HepG2 (cell line): ENCODE measurements around the gene MEI1. TPM values are rescaled to one million over a fixed set of nuclear protein-coding genes. Genes with fewer than 3 reads are reported as not detected.

Experiments used
- ATAC-seq: fragments of 200-7000 bp; cut with Tn5 transposase; 3 replicates; pipeline ENCODE4 v1.9.1; 2020; ENCODE audit warnings: mild to moderate bottlenecking, moderate library complexity
- BruUV-seq: library from RNA; stranded (reverse); fragments of 400-500 nt; replicated peaks from 2 replicates; lab custom pipeline; 2021; lab: Mats Ljungman, UMichigan
- CTCF ChIA-PET: fragments of 300-600 bp; formaldehyde crosslinking; extraction: SDS; loops from one replicate; lab custom pipeline; 2021; ENCODE audit warnings: low total read pairs, inconsistent platforms, low intra/inter-chr PET ratio; lab: Yijun Ruan, JAX
- POLR2A ChIA-PET: fragments of 350-600 bp; sonication (Branson Sonifier 250); formaldehyde crosslinking; loops from one replicate; lab custom pipeline; 2020; ENCODE audit warnings: antibody characterized with exemption, inconsistent platforms; lab: Yijun Ruan, JAX
- DNase-seq: peaks from one replicate; pipeline ENCODE4 v3.0.0-alpha.2; 2015; ENCODE audit warnings: low spot score
- FAIRE-seq: peaks from 3 replicates; lab custom pipeline; 2011; peaks lifted over from hg19 to GRCh38; lab: Jason Lieb, UNC
- H2AFZ ChIP-seq: one replicate; pipeline ENCODE4 v1.6.1; 2011; ENCODE audit warnings: low read length, inconsistent platforms
- H3K27ac ChIP-seq: fragments of 300-600 bp; 3 replicates; pipeline ENCODE4 v1.8.0; 2011; ENCODE audit warnings: mixed run types, mild to moderate bottlenecking, mixed read lengths, low read length, inconsistent platforms; ENCODE audit not compliant: insufficient read depth; ENCODE audit errors: extremely low read length
- H3K27me3 ChIP-seq, 2 experiments: fragments of 200-600 bp in 1 of 2; 2 replicates in 1 of 2; 3 replicates in 1 of 2; pipeline versions ENCODE4 v1.6.0 to v1.8.0; 2011; ENCODE audit warnings: low read length in 2 of 2, mild to moderate bottlenecking in 2 of 2, moderate library complexity in 2 of 2, inconsistent platforms in 1 of 2; ENCODE audit not compliant: insufficient read depth in 2 of 2, control insufficient read depth in 1 of 2
- H3K36me3 ChIP-seq, 2 experiments: fragments of 200-600 bp in 1 of 2; replicated peaks in 1 of 2; 2 replicates in 1 of 2; 3 replicates in 1 of 2; pipeline versions ENCODE4 v1.5.1 to v1.8.0; 2011; ENCODE audit warnings: low read length in 2 of 2, inconsistent platforms in 1 of 2; ENCODE audit not compliant: insufficient read depth in 2 of 2, control insufficient read depth in 1 of 2
- H3K4me1 ChIP-seq: 2 replicates; pipeline ENCODE4 v1.5.1; 2012; ENCODE audit warnings: low read length, inconsistent platforms; ENCODE audit not compliant: insufficient read depth
- H3K4me2 ChIP-seq: 2 replicates; pipeline ENCODE4 v1.6.0; 2011; ENCODE audit warnings: low read depth, low read length, inconsistent platforms
- H3K4me3 ChIP-seq, 3 experiments: fragments of 200-600 bp in 1 of 3; sonication (generic), shearing (Covaris generic) in 1 of 3; replicated peaks in 1 of 3; 2 replicates each; pipeline ENCODE4 v1.5.1; 2011 to 2016; ENCODE audit warnings: low read length in 3 of 3, inconsistent platforms in 2 of 3, low read depth in 2 of 3, mild to moderate bottlenecking in 2 of 3, control low read depth in 1 of 3, mixed read lengths in 1 of 3; ENCODE audit not compliant: insufficient read depth in 1 of 3
- H3K79me2 ChIP-seq: one replicate; pipeline ENCODE4 v1.6.1; 2011; ENCODE audit warnings: low read length, inconsistent platforms; ENCODE audit not compliant: insufficient read depth
- H3K9ac ChIP-seq: 2 replicates; pipeline ENCODE4 v1.6.0; 2011; ENCODE audit warnings: mild to moderate bottlenecking, low read depth, low read length, inconsistent platforms; ENCODE audit not compliant: insufficient read depth
- H3K9me3 ChIP-seq: 2 replicates; pipeline ENCODE4 v1.5.1; 2012; ENCODE audit warnings: mild to moderate bottlenecking, low read length
- H4K20me1 ChIP-seq: 2 replicates; pipeline ENCODE4 v1.6.0; 2011; ENCODE audit warnings: inconsistent platforms, mild to moderate bottlenecking, low read length, moderate library complexity; ENCODE audit not compliant: insufficient read depth
- E2F1 ChIP-seq: sonication (generic); formaldehyde crosslinking; IDR thresholded peaks from 2 replicates; pipeline ENCODE4 v1.5.0; 2020; ENCODE audit warnings: missing genetic modification reagents
- MAFK ChIP-seq, 2 experiments: IDR thresholded peaks in 1 of 2; conservative IDR thresholded peaks in 1 of 2; 2 replicates each; pipeline ENCODE4 v1.6.1; 2011; ENCODE audit warnings: improper control_type of control experiment in 2 of 2, low read length in 2 of 2
- TEF ChIP-seq: sonication (generic); formaldehyde crosslinking; IDR thresholded peaks from 2 replicates; pipeline ENCODE4 v1.5.0; 2020; ENCODE audit warnings: missing genetic modification reagents
- ZMYM4 ChIP-seq: sonication (generic); formaldehyde crosslinking; IDR thresholded peaks from 2 replicates; pipeline ENCODE4 v1.8.1; 2023; ENCODE audit warnings: mild to moderate bottlenecking, missing genetic modification reagents
- WGBS: methylation state at CpG from one replicate; pipeline ENCODE4 v1.1.6; 2017; ENCODE audit warnings: low lambda C conversion rate; 5-methylcytosine and 5-hydroxymethylcytosine counted together
- in situ Hi-C: cut with HindIII; loops from 2 replicates; pipeline ENCODE4 v1.10.0; 2017; ENCODE audit warnings: low pct_unique_long_range_greater_than_20kb; ENCODE audit not compliant: extremely low pct_ligation_motif_present
- intact Hi-C: fragments of 100-400 bp; cut with micrococcal nuclease; formaldehyde crosslinking; loops from one replicate; pipeline ENCODE4 v1.10.0; 2022; ENCODE audit not compliant: unreplicated experiment
- polyA plus RNA-seq, 8 experiments: library from polyadenylated mRNA; depleted of rRNA in 3 of 8; stranded (reverse) in 7 of 8; unstranded in 1 of 8; fragments of >200 nt; fragmentation: Illumina TruSeq in 4 of 8; extraction: Trizol in 4 of 8; gene quantifications; 2 replicates each; pipeline versions ENCODE4 v1.2.1 to v1.2.3, GENCODE V29; 2011 to 2016; ENCODE audit warnings: low read depth in 4 of 8, missing spikeins in 1 of 8, mixed read lengths in 1 of 8; ENCODE audit not compliant: insufficient read depth in 1 of 8
- total RNA-seq, 5 experiments: library from RNA; depleted of rRNA; stranded (reverse); fragments of >200 nt; fragmentation: Illumina TruSeq; extraction: Trizol; gene quantifications; 2 replicates each; pipeline ENCODE4 v1.2.3, GENCODE V29; 2016; ENCODE audit warnings: low read depth in 1 of 5
- TF ChIP-seq, protein P1 (sequence below): sonication (generic); formaldehyde crosslinking; IDR thresholded peaks from 2 replicates; pipeline ENCODE4 v1.5.1; 2020; ENCODE audit warnings: missing genetic modification reagents, mild to moderate bottlenecking, borderline replicate concordance

Gene MEI1
- total and polyA plus RNA-seq, 2 of the 13 experiments (the other 11 are each of a cell fraction or from before 2014, with no cell fraction given) = 0.75 to 1.9 TPM

- Histone ChIP-seq H3K27me3 (no peaks in the 10 kb centered on the region), H3K27ac (no peak overlapping the region), H3K4me1 (no peaks in the 10 kb centered on the region), H3K79me2 (no peaks in the 10 kb centered on the region), H2AFZ (no peak overlapping the region), H3K4me2 (no peak overlapping the region), H3K4me3 (no peak overlapping the region), H3K9me3 (no peaks in the 10 kb centered on the region), H3K9ac (no peak overlapping the region), H4K20me1 (no peaks in the 10 kb centered on the region), H3K36me3 (peaks cover 1 to 45% of the 10 kb centered on the region in 2 experiments; a peak in 4 of 5 replicates)
- CTCF ChIA-PET = no interaction called here
- 93% methylated on average over 5 of the region's 5 CpGs for WGBS
- in situ Hi-C loops = no loop called here
- POLR2A ChIA-PET = no interaction called here
- intact Hi-C loops = loop anchor here (5.0 kb wide), 1 partner anchor 37 kb away; no protein-coding TSS in a partner anchor
- DNase-seq (no peak), ATAC-seq (no peak), FAIRE-seq (no peak)
- no TSS peak for BruUV-seq
- TF ChIP-seq MAFK (conservative IDR thresholded peaks at IDR 0.05 in 1 of 2, IDR thresholded peaks at IDR 0.05 in 1 of 2; ENCODE audit: low read length in 2 of 2) (peak; percentile 2 to 52; a peak in 2 of 4 replicates), ZMYM4 (CRISPR knock-in tag) (no peak)
- TF ChIP-seq, all 625 proteins: peak for 1
Observed at GRCh38 chr22:41820447-41820846, 121.1 kb downstream of the MEI1 start.

GRCh38 chr22:41821471-41822316 lies 122.4 kb downstream of the MEI1 start:
- Histone ChIP-seq H3K27ac (no peak overlapping the region), H2AFZ (no peak overlapping the region), H3K36me3 (peaks cover 1 to 38% of the 10 kb centered on the region in 2 experiments; a peak in 4 of 5 replicates), H3K9ac (no peak overlapping the region), H4K20me1 (no peaks in the 10 kb centered on the region), H3K9me3 (no peaks in the 10 kb centered on the region), H3K4me1 (no peaks in the 10 kb centered on the region), H3K4me2 (no peak overlapping the region), H3K27me3 (no peaks in the 10 kb centered on the region), H3K79me2 (no peaks in the 10 kb centered on the region), H3K4me3 (no peak overlapping the region)
- 90% methylated on average over 12 of the region's 12 CpGs for whole genome bisulfite sequencing
- intact Hi-C loops (loop anchor here (5.0 kb wide), 1 partner anchor 36 kb away; no protein-coding TSS in a partner anchor), in situ Hi-C loops (no loop called here)
- DNase-seq (no peak), ATAC-seq (no peak), FAIRE-seq (no peak)
- BruUV-seq = no TSS peak
- ChIA-PET CTCF (interaction anchor here (1.6 to 2.2 kb wide), 2 partner anchors 36 to 120 kb away, joined by 6 to 15 read pairs; no protein-coding TSS in a partner anchor), POLR2A (no interaction called here)
- TF ChIP-seq, protein P1, sequence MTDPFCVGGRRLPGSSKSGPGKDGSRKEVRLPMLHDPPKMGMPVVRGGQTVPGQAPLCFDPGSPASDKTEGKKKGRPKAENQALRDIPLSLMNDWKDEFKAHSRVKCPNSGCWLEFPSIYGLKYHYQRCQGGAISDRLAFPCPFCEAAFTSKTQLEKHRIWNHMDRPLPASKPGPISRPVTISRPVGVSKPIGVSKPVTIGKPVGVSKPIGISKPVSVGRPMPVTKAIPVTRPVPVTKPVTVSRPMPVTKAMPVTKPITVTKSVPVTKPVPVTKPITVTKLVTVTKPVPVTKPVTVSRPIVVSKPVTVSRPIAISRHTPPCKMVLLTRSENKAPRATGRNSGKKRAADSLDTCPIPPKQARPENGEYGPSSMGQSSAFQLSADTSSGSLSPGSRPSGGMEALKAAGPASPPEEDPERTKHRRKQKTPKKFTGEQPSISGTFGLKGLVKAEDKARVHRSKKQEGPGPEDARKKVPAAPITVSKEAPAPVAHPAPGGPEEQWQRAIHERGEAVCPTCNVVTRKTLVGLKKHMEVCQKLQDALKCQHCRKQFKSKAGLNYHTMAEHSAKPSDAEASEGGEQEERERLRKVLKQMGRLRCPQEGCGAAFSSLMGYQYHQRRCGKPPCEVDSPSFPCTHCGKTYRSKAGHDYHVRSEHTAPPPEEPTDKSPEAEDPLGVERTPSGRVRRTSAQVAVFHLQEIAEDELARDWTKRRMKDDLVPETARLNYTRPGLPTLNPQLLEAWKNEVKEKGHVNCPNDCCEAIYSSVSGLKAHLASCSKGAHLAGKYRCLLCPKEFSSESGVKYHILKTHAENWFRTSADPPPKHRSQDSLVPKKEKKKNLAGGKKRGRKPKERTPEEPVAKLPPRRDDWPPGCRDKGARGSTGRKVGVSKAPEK (CRISPR knock-in tag) = no peak
- no peak for TF ChIP-seq E2F1 (CRISPR knock-in tag)
- TF ChIP-seq TEF = no peak
